Ishikawa (cell line): Measurements from ENCODE around the gene CCNL1.

Experiments
- CEBPB ChIP-seq: IDR thresholded peaks from 2 replicates; pipeline ENCODE4 v1.6.1; 2012
- EGR1 ChIP-seq: IDR thresholded peaks from 2 replicates; pipeline ENCODE4 v1.6.1; 2012
- RAD21 ChIP-seq: IDR thresholded peaks from 2 replicates; pipeline ENCODE4 v1.6.1; 2012; ENCODE audit warnings: low read depth
- TCF12 ChIP-seq: IDR thresholded peaks from 2 replicates; pipeline ENCODE4 v1.6.1; 2012; ENCODE audit warnings: low read depth
- TEAD4 ChIP-seq: IDR thresholded peaks from 2 replicates; pipeline ENCODE4 v1.6.1; 2012
- YY1 ChIP-seq: IDR thresholded peaks from 2 replicates; pipeline ENCODE4 v1.6.1; 2012; ENCODE audit warnings: low read depth
- ZBTB7A ChIP-seq: IDR thresholded peaks from 2 replicates; pipeline ENCODE4 v1.6.1; 2012; ENCODE audit warnings: low read depth
- TF ChIP-seq, protein P1 (sequence below): IDR thresholded peaks from 2 replicates; pipeline ENCODE4 v1.6.1; 2012
- TF ChIP-seq, protein P2 (sequence below): IDR thresholded peaks from 2 replicates; pipeline ENCODE4 v1.6.1; 2012

DNA sequence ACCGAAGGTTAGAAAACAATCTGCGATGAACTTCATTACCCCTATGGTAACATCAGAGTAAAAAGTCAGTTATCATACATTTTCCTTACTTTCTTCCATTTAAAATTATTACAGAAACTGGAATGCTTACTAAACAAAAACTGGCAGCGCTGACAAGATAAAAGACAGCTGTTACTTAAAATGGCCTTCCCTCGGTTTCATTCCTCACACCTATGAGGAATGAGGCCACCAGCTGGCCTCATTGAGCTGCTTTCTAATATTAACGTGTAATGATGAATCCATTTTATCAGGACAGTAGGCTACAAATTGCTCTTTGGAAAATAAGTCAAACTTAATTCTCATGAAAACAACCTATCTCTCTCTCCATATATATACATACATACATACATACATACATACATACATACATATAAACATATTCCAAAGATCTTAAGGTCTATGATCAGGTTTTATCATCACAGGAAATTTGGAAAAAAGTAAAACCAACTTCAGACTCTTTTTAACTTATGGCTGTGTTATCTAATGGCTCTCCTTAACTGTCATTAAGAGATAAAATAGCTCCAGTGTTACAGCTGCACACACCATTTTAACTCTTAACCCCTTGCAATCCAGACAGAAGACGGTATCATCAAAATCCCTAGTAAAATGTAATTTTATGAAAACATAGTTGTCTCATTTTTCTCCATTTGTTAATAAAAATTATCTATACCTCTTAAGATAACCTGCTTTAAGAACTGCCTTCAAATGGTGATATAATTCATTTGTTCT, 5.2 kb downstream of the CCNL1 start:
- TF ChIP-seq, protein P1, sequence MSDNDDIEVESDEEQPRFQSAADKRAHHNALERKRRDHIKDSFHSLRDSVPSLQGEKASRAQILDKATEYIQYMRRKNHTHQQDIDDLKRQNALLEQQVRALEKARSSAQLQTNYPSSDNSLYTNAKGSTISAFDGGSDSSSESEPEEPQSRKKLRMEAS = no peak
- TF ChIP-seq RAD21 (no peak), ZBTB7A (no peak), EGR1 (no peak), YY1 (no peak), TCF12 (no peak), CEBPB (no peak), TEAD4 (no peak)
- TF ChIP-seq, protein P2, sequence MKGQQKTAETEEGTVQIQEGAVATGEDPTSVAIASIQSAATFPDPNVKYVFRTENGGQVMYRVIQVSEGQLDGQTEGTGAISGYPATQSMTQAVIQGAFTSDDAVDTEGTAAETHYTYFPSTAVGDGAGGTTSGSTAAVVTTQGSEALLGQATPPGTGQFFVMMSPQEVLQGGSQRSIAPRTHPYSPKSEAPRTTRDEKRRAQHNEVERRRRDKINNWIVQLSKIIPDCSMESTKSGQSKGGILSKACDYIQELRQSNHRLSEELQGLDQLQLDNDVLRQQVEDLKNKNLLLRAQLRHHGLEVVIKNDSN = no peak
